RPMI7951 (cell line): ENCODE results near the gene ARSB. TPM values are rescaled to one million over a fixed set of nuclear protein-coding genes. Genes with fewer than 3 reads are reported as not detected.
A peak's percentile ranks its signal among the peaks of the same experiment; 100 is the strongest.
"Not testable (repeated sequence)": the region's sequence is repeated elsewhere in the genome, so short reads cannot be mapped to it uniquely, and the experiment has no call there.

Source experiments
- DNase-seq: peaks from one replicate; pipeline ENCODE4 v3.0.0-alpha.2; 2012; ENCODE audit warnings: low read depth
- total RNA-seq: library from RNA; depleted of rRNA; stranded (reverse); fragments of >200 nt; shearing (Covaris generic); gene quantifications from 2 replicates; pipeline ENCODE4 v1.2.3, GENCODE V29; 2014

ARSB gene
- total RNA-seq, 1 experiment from 2014 or later = 18.5 TPM

GRCh38 chr5:78779262-78779661 is 205.8 kb downstream of the ARSB start:
- no peak for DNase-seq

- peak; percentile 88 for DNase-seq
Observed at GRCh38 chr5:78778538-78778937, 206.6 kb downstream of the ARSB start.

- no peak for DNase-seq
Observed at GRCh38 chr5:78777901-78778300, 207.2 kb downstream of the ARSB start.

GRCh38 chr5:78776637-78777036 is 208.5 kb downstream of the ARSB start:
- DNase-seq = peak; percentile 94

GRCh38 chr5:78773655-78774054 is 211.5 kb downstream of the ARSB start:
- DNase-seq = no peak

GRCh38 chr5:78771260-78772205 is 213.6 kb downstream of the ARSB start:
- DNase-seq = no peak

- DNase-seq = no peak
Observed at GRCh38 chr5:78768781-78769380, 216.2 kb downstream of the ARSB start.

- DNase-seq = no peak
Observed at GRCh38 chr5:78766412-78766762, 218.7 kb downstream of the ARSB start.

- no peak for DNase-seq
Observed at GRCh38 chr5:78765756-78766411, 219.2 kb downstream of the ARSB start.

- no peak for DNase-seq
Observed at GRCh38 chr5:78765116-78765515, 220.0 kb downstream of the ARSB start.

GRCh38 chr5:78763659-78764189 is 221.4 kb downstream of the ARSB start:
- no peak for DNase-seq

- DNase-seq = not testable (repeated sequence)
Observed at GRCh38 chr5:78762743-78763142, 222.4 kb downstream of the ARSB start.

- DNase-seq = no peak
Observed at GRCh38 chr5:78761840-78762239, 223.3 kb downstream of the ARSB start.

- no peak for DNase-seq
Observed at GRCh38 chr5:78760770-78761169, 224.3 kb downstream of the ARSB start.

- DNase-seq = no peak
Observed at GRCh38 chr5:78760366-78760765, 224.7 kb downstream of the ARSB start.

- DNase-seq = peak; percentile 74
Observed at GRCh38 chr5:78758169-78758839, 226.8 kb downstream of the ARSB start.

- DNase-seq = peak; percentile 95
Observed at GRCh38 chr5:78757269-78758053, 227.6 kb downstream of the ARSB start.

GRCh38 chr5:78756858-78757257 is 228.3 kb downstream of the ARSB start:
- DNase-seq = no peak

- no peak for DNase-seq
Observed at GRCh38 chr5:78755822-78756429, 229.2 kb downstream of the ARSB start.

- DNase-seq = no peak
Observed at GRCh38 chr5:78754655-78755054, 230.5 kb downstream of the ARSB start.

GRCh38 chr5:78753093-78753531 is 232.0 kb downstream of the ARSB start:
- no peak for DNase-seq
